GM18909 (cell line): ENCODE results near the gene COX19.
"Not testable (repeated sequence)": the region's sequence is repeated elsewhere in the genome, so short reads cannot be mapped to it uniquely, and the experiment has no call there.

Experiments
- ATAC-seq: cut with Tn5 transposase; IDR thresholded peaks from one replicate; pipeline ENCODE4 v1.9.1; 2021; ENCODE audit warnings: mild to moderate bottlenecking; ENCODE audit not compliant: unreplicated experiment, poor library complexity

COX19 gene

GRCh38 chr7:1011297-1012003 lies 36.1 kb upstream of the COX19 start:
- ATAC-seq = no peak

- ATAC-seq = no peak
Observed at GRCh38 chr7:1010226-1010625, 34.9 kb upstream of the COX19 start.

GRCh38 chr7:1009747-1010146 lies 34.4 kb upstream of the COX19 start:
- ATAC-seq = no peak

- no peak for ATAC-seq
Observed at GRCh38 chr7:1008733-1009363, 33.5 kb upstream of the COX19 start.

- ATAC-seq = no peak
Observed at GRCh38 chr7:1007901-1008300, 32.6 kb upstream of the COX19 start.

- no peak for ATAC-seq
Observed at GRCh38 chr7:1005303-1005702, 30.0 kb upstream of the COX19 start.

- ATAC-seq = no peak
Observed at GRCh38 chr7:1004018-1004852, 28.9 kb upstream of the COX19 start.

GRCh38 chr7:1002445-1002844 lies 27.1 kb upstream of the COX19 start:
- not testable (repeated sequence) for ATAC-seq

GRCh38 chr7:1002026-1002425 lies 26.7 kb upstream of the COX19 start:
- not testable (repeated sequence) for ATAC-seq

- ATAC-seq = not testable (repeated sequence)
Observed at GRCh38 chr7:1001069-1001770, 25.9 kb upstream of the COX19 start.

- ATAC-seq = peak; percentile 63
Observed at GRCh38 chr7:999941-1000935, 24.9 kb upstream of the COX19 start.

- no peak for ATAC-seq
Observed at GRCh38 chr7:999149-999879, 24.0 kb upstream of the COX19 start.

- ATAC-seq = no peak
Observed at GRCh38 chr7:997404-998395, 22.4 kb upstream of the COX19 start.

- no peak for ATAC-seq
Observed at GRCh38 chr7:996079-996872, 20.9 kb upstream of the COX19 start.

GRCh38 chr7:995571-995970 lies 20.2 kb upstream of the COX19 start:
- no peak for ATAC-seq

GRCh38 chr7:994592-995308 lies 19.4 kb upstream of the COX19 start:
- no peak for ATAC-seq
